GM19035 (cell line): ENCODE data around the gene C14orf180.

Experiments
- ATAC-seq: cut with Tn5 transposase; IDR thresholded peaks from one replicate; pipeline ENCODE4 v1.9.1; 2021; ENCODE audit not compliant: unreplicated experiment

Gene C14orf180

GRCh38 chr14:104592292-104592672 lies 12.7 kb downstream of the C14orf180 start:
- no peak for ATAC-seq

GRCh38 chr14:104592785-104593184 lies 13.2 kb downstream of the C14orf180 start:
- no peak for ATAC-seq

- ATAC-seq, result no peak
These were observed 13.7 kb downstream of the C14orf180 start for GRCh38 chr14:104593241-104593701.

- ATAC-seq, result no peak
These were observed 14.2 kb downstream of the C14orf180 start for GRCh38 chr14:104593710-104594136.

DNA sequence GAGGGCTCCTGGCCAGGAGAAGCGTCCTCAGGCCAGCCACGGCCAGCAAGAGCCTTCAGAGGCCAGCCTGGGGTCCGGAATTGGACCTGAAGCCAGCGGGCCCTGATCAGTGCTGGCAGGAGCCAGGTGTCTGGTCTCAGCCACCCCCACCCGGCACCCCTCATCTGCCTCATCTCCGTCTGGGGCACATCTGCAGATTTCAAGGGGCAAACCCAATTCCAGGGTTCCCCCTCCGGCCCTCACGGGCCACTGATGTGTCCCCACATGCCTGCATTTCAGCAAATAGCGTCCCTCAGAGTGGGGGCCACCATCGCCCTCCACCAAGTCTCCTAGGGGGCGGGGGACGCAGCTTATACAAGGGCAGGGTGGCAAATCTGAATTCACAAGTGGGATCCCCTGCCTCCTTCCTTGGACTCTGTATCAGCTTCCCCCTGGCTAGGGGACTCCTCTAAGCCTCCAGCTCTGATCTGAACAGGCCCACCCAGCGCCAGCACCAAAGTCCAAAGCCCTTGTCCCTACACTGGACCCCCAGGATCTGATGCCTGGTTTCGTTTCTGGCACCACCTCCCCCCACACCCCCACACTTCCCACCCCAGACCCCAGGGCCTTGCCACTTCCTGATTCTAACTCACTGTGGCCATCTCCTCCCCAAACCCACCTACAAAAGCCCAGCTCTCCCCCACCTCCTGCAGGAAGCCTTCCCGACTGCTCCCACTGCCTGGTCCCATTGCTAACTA lies 14.9 kb downstream of the C14orf180 start:
- no peak for ATAC-seq

DNA sequence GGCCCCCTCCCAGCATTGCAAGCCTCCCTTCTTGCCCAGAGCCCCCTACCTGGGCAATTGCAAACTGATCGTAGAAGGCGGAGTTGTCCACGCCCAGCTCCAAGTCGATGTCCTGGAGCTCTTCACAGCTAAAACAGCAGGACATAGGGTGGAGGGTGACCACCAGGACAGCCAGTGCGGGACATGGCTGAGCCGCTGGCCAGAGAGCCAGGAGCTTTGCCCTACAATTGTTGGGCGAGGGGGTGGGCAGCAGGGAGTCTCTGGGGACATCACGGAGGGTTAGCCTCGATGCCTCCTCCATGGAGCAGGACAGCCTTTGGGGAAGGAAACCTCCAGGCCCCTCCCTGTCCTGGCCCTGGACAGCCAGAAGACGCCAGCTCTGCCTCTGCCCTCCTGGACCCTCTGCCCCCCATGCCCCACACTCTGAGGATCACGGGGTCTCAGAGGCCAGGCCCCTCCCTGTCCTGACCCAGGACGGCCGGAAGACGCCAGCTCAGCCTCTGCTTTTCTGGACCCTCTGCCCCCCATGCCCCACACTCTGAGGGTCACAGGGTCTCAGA lies 15.6 kb downstream of the C14orf180 start:
- ATAC-seq, result no peak

- no peak for ATAC-seq
These were observed 16.4 kb downstream of the C14orf180 start for GRCh38 chr14:104595911-104596450.

DNA sequence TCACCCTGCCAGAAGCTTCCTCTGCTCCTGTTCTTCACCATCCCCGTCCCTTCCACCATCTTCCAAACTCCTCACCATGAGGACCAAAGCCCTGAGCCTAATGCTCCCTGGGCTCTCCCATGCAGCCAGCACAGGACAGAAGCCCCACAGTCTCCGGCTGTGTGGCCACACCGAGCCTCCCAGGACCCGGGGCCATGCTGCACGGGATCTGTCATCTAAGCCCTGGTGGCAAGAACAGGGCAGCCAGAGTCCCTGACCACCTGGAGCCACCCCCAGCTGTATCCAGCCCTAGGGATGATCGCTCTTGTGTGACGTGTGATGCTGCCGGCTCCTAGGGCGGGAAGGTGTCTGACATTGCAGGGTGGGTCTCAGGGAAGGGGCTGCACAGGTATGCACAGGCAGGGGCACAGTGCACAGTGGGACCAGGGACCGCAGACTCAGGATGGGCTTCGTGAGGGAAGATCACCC lies 16.9 kb downstream of the C14orf180 start:
- ATAC-seq, result no peak

DNA sequence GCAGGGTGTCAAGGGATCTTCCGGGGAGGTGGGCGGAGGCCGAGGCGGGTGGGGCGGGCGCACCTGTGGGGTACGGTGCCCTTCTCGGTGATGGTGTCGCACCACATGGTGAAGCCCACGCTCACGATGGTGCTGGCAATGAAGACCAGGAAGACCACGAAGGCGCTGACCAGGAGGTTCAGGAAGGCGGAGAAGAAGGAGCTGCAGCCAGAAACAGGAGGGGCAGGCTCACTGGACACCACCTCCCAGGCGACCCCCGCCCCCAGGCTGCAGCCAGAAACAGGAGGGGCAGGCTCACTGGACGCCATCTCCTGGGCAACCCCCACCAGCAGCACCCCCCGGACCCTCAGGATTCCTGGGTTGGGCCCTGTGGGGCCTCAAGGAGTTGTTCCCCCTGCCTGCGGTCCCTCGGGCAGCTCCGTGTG lies 17.4 kb downstream of the C14orf180 start:
- no peak for ATAC-seq

DNA sequence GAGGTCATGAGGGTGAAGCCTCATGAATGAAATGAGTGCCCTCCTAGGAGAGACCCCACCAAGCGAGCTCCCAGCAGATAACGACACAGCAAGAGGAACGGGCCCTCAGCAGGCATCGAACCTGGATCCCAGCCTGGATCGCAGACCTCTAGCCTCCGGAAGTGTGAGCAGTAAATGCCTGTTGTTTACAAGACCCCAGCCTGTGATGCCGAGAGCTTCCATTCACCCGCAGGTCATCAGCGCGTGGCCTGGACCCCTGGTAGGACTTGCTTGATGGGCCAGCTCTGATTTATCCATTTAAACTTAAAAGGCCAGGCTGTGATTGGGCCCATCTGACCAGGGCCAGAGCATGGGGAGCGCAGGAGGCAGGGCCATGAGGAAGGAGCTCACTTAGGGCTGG lies 18.0 kb downstream of the C14orf180 start:
- no peak for ATAC-seq

- no peak for ATAC-seq
These were observed 18.7 kb downstream of the C14orf180 start for GRCh38 chr14:104598039-104598909.

GRCh38 chr14:104598910-104599273 lies 19.3 kb downstream of the C14orf180 start:
- no peak for ATAC-seq

DNA sequence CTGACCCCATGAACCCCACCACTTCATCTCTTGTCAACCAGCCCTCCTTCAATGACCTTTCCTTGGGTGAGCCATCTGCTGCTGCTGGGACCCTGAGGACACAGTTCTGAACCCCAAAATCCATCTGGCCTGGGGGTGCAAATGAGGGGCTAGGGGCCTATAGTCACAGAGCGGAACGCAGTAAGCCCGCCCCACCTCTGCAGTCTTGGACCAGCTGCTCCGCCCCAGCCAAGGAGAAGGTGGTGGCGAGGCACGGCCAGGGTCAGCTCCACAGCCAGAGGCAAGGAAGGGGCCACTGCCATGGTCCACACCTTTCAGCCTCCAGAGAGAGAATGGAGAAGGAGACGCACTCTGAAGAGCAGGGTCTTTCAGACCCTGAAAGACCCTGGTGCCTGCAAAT lies 19.9 kb downstream of the C14orf180 start:
- ATAC-seq, result no peak

DNA sequence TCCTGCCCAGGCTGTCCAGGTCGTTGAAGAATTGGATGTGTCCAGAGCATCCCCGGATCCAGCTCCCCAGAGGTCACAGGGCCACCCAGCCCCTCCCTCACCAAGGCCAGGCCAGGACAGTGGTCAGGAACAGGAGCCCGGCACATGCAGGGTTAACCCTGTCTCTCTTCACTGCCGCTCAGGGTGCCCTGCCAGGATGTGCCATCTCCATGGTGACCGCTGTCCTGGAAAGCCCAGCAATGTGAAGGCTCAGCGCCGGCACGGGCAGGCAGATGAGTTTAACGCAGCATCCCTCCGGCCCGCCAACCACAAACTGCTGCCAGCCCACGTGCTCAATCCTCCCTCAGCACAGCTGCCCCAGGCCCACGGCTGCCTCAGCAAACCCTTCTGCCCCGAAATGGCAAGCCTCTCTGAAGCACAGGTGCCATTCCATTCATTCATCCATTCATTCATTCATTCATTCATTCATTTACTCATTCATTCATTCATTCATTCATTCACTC lies 20.6 kb downstream of the C14orf180 start:
- ATAC-seq, result no peak

DNA sequence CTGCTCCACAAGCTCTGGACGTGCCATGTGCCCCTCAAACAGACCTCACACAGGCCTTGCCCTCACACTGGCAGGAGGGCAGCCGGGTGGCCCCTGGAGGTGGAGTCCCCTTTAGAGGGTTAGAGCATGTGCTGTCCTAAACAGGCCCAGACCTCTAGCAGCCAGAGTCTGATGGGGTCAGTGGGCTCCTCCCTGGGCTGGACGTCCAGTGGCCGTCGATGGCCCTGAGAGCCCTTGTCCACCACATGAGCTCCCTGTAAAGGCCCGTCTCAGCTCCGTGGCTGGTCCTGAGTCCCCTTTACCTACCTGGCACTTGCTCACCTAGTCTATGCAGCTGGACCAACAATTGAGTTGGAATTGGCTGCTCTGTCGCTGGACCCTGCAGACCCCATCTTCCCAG lies 21.2 kb downstream of the C14orf180 start:
- no peak for ATAC-seq

DNA sequence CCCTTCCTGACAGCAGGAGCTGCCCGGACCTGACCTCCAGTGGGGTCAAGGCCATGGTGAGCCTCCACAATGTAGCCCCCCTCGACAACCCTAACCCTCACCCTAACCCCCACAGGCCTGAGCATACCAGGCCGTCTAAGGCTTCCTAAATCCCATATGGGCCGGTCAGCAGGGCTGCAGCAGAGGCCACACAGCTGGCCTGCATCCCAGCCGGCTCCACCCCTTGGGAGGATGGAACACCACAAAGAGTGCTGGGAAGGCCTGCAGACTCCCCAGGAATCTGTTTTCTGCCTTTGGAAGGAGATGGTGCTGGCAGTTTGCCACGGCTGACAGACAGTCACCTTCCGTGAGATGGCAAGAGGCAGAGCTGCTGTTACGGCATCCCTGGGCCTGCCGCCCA lies 22.2 kb downstream of the C14orf180 start:
- no peak for ATAC-seq

DNA sequence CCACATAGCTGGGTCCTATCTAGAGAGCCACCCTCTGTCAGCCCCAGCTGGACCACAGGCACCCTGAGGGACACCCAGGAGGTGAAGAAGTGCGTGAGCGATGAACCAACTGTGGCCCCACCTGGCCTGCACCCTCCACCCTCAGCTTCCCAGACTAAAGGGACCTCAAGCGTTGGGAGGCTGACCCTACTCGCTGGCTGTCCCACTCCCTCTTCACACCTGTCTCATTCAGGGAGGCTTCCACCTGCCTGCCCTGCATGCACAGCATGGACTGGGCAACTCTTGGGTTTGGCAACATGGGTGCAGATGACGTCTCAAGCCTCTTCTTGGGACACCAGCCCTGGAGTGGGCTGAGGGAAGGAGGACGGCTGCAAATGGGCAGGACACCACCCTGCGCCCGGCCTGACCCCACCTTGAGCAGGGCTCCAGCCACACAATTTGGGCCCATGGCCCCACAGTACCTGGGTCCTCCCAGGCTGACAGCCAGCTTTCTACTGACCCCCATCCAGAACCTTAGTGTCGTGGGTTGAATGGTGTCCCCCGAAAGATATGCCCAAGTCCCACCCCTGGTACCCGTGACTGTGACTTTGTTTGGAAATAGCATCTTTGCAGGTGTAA lies 22.9 kb downstream of the C14orf180 start:
- no peak for ATAC-seq

DNA sequence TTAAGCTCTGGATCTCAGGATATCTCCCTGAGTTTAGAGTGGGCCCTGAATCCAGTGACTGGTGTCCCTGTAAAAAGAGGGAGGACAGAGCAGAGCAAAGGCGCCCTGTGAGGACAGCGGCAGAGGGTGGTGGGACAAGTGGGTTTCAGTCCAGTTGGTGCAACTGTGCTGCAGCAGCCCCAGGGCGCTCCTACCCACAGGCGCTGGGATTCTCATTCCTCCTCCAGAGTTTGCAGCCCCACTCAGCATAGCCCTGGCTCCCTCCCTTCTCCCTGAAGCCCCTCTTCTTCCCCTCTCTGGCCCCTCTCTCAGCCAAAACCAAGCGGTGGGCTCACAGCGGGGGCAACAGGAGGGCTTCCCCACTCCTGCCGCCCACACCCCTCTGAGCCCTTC lies 23.4 kb downstream of the C14orf180 start:
- no peak for ATAC-seq

DNA sequence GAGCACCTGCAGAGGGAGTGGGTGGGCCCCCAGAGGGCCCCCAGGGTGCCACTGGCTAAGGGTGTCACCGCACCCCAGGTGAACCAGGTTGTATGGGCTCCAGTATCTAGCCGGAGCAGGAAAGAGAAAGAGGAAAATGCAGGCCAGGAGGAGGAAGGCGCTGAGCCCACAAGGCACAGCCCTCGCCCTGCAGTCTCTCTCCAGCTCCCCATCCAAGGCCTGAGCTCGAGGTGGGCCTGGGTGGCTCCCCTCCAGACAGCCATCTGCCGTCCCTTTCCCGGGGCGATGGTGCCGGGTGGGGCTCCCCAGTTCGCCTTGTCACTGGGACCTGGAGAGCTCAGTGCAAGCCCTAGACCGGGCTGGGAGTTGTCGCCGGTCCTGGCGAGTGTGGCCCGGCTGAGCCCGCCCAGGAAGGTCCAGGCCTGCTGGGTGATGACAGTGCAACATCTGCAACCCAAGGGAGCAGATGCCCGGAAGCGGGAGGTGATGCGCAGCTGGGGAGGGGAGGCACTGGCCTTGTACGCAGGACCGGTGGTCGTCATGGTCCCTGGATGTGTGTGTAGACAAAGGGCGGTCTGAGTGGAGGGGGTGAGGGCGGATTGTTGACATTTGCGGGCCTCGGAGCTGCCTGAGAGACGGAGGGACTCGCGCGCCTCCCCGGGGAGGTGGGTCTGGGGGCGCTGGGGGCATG lies 24.3 kb downstream of the C14orf180 start:
- no peak for ATAC-seq
